Measurements from ENCODE around the gene ID1. TPM values are rescaled to one million over a fixed set of nuclear protein-coding genes. Genes with fewer than 3 reads are reported as not detected.

Gene ID1
- total and polyA plus RNA-seq, 10 donors: 47.6 to 222 (median 123) TPM

GRCh38 chr20:31581391-31581790, 23.7 kb upstream of the ID1 start:
- Histone ChIP-seq H3K36me3 (no peaks in the 10 kb centered on the region), H3K27ac (no peak overlapping the region), H3K4me3 (no peak overlapping the region), H3K9me3 (no peaks in the 10 kb centered on the region), H3K4me1 (no peaks in the 10 kb centered on the region), H3K27me3 (replicated peaks in 1 of 7) (peaks cover 0 to 1% (median 0%) of the 10 kb centered on the region in 7 donors)
- no peak for DNase-seq
- TF ChIP-seq POLR2AphosphoS5 (IDR thresholded peaks at IDR 0.05): no peak
- no peak for TF ChIP-seq CTCF (IDR thresholded peaks at IDR 0.05 in 8 of 11, conservative IDR thresholded peaks at IDR 0.05 in 3 of 11)
- TF ChIP-seq POLR2A (IDR thresholded peaks at IDR 0.05): no peak
- 88 to 91% (median 89%) methylated on average over 13 of the region's 13 CpGs for WGBS, 5 donors
- intact Hi-C loops (cut with DNase I; ENCODE audit: low total_unique reads): no loop called here

- Histone ChIP-seq H3K4me1 (peaks cover 0 to 24% (median 15%) of the 10 kb centered on the region in 6 donors), H3K27ac (peak overlapping the region in 7 of 8 donors; percentile 29 to 74 (median 62)), H3K9me3 (no peaks in the 10 kb centered on the region), H3K4me3 (peak overlapping the region; percentile 3 to 68 (median 38)), H3K36me3 (no peaks in the 10 kb centered on the region), H3K27me3 (replicated peaks in 1 of 7) (peaks cover 0 to 26% (median 7%) of the 10 kb centered on the region in 7 donors)
- WGBS, 5 donors: 2 to 6% (median 2%) methylated on average over 39 to 76 of the region's 76 CpGs
- DNase-seq: peak; percentile 85
- intact Hi-C loops (cut with DNase I; ENCODE audit: low total_unique reads): no loop called here
- TF ChIP-seq POLR2A (IDR thresholded peaks at IDR 0.05) (no peak), POLR2AphosphoS5 (IDR thresholded peaks at IDR 0.05) (peak in 2 of 3 donors; percentile 42 to 54), CTCF (IDR thresholded peaks at IDR 0.05 in 8 of 11, conservative IDR thresholded peaks at IDR 0.05 in 3 of 11) (no peak)
These were observed 17.3 kb upstream of the ID1 start for GRCh38 chr20:31587545-31588389.

- no peak for TF ChIP-seq CTCF (IDR thresholded peaks at IDR 0.05 in 8 of 11, conservative IDR thresholded peaks at IDR 0.05 in 3 of 11)
- TF ChIP-seq POLR2AphosphoS5 (IDR thresholded peaks at IDR 0.05): no peak
- TF ChIP-seq POLR2A (IDR thresholded peaks at IDR 0.05): no peak
- Histone ChIP-seq H3K27ac (peak overlapping the region in 1 of 8 donors; percentile 0), H3K9me3 (no peaks in the 10 kb centered on the region), H3K27me3 (replicated peaks in 1 of 7) (peaks cover 0 to 26% (median 7%) of the 10 kb centered on the region in 7 donors), H3K36me3 (no peaks in the 10 kb centered on the region), H3K4me1 (peaks cover 0 to 45% (median 17%) of the 10 kb centered on the region in 6 donors), H3K4me3 (no peak overlapping the region)
- DNase-seq: no peak
- WGBS, 5 donors: 85 to 90% (median 87%) methylated on average over 7 of the region's 7 CpGs
- intact Hi-C loops (cut with DNase I; ENCODE audit: low total_unique reads): no loop called here
These were observed 14.3 kb upstream of the ID1 start for GRCh38 chr20:31590717-31591225.
